ENCODE results near the gene NEO1.
"Not testable (repeated sequence)": the region's sequence is repeated elsewhere in the genome, so short reads cannot be mapped to it uniquely, and the experiment has no call there.

The NEO1 gene

DNA sequence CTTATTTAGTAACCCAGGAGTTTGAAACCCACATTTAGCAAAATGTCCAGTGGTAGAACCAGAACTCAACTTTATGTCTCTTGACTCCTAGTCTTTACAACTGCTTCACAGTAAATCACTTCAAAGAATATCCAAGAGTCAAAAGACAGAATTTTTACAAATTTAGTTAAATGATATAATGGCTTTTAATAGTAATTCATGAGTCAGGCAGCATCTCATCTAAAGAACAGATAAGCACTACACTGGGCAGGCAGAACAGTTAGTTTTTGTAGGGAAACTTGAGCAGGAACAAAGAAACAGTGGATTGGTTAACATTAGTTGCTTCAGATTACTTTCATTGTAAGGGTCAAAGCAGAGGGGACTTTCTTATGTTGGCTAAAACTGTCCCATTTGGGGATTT is 120.2 kb downstream of the NEO1 start:
- DNase-seq (ENCODE audit: low read depth), result no peak
- Histone ChIP-seq H3K9ac (ENCODE audit: low read length) (no peak overlapping the region), H3K9me3 (ENCODE audit: control insufficient read depth, low read length) (no peaks in the 10 kb centered on the region), H3K4me3 (ENCODE audit: low read length) (no peak overlapping the region), H3K4me1 (ENCODE audit: control insufficient read depth, insufficient read depth, low read length) (no peaks in the 10 kb centered on the region), H3K27me3 (replicated peaks; ENCODE audit: control insufficient read depth, insufficient read depth, low read length) (no peaks in the 10 kb centered on the region), H3K36me3 (ENCODE audit: control insufficient read depth, insufficient read depth, low read length, severe bottlenecking) (no peaks in the 10 kb centered on the region)

DNA sequence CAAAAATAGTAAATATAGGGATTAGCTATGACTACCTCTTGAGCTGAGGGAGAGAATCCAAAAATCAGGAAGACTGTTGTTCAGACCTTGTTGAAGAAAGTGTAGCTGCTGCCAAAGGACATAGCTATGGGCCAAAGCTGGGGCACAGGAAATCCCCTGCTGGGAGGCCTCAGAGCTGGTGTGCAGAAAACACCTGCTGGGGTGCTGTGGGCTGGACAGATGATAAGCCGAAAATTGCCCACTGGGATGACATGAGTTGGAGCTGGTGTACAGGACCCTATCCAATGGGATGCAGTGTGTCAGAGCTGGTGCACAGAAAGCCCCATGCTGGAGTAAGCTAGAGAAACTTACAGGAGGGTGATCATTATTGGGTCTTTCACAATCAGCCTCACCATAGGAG is 121.9 kb downstream of the NEO1 start:
- Histone ChIP-seq H3K36me3 (ENCODE audit: control insufficient read depth, insufficient read depth, low read length, severe bottlenecking) (no peaks in the 10 kb centered on the region), H3K27me3 (replicated peaks; ENCODE audit: control insufficient read depth, insufficient read depth, low read length) (no peaks in the 10 kb centered on the region), H3K4me3 (ENCODE audit: low read length) (no peak overlapping the region), H3K9me3 (ENCODE audit: control insufficient read depth, low read length) (no peaks in the 10 kb centered on the region), H3K9ac (ENCODE audit: low read length) (no peak overlapping the region), H3K4me1 (ENCODE audit: control insufficient read depth, insufficient read depth, low read length) (no peaks in the 10 kb centered on the region)
- no peak for DNase-seq (ENCODE audit: low read depth)

DNA sequence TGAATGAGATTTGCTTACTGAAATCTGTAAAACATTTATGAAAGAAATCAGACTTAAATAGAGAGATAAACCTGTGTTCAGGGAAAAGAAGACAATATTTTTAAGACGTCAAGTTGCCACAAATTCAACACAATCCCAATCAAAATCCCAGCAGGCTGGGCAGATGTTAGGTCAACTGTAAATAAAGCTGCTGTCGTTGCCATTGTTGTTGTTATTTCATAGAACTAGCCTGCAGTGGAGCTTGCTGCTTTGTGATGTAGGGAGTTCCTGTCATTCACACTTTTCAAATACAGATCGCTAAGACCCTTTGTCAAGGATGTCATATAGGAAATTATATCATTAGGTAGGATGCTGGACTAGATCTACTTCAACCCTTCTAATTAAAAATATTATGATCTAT is 123.1 kb downstream of the NEO1 start:
- Histone ChIP-seq H3K4me1 (ENCODE audit: control insufficient read depth, insufficient read depth, low read length) (no peaks in the 10 kb centered on the region), H3K9ac (ENCODE audit: low read length) (no peak overlapping the region), H3K36me3 (ENCODE audit: control insufficient read depth, insufficient read depth, low read length, severe bottlenecking) (no peaks in the 10 kb centered on the region), H3K27me3 (replicated peaks; ENCODE audit: control insufficient read depth, insufficient read depth, low read length) (no peaks in the 10 kb centered on the region), H3K4me3 (ENCODE audit: low read length) (no peak overlapping the region), H3K9me3 (ENCODE audit: control insufficient read depth, low read length) (no peaks in the 10 kb centered on the region)
- no peak for DNase-seq (ENCODE audit: low read depth)

DNA sequence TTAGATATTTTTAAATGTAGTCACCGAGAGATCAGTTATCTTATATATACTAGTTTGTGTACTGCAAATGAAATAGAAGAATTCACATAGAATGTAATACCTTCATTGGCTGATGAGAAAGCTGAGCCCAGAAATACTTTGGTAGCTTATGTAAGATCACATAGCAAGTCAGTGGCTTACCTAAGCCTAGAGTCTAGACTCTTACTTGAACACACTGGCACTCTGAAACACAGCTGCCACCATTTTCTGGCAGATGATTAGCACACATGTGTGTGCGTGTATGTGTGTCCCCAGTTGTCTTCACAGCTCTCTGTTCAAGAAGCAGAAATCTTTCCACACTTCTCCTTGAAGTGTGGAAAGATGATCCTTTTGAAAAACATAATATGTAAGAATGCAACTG is 124.3 kb downstream of the NEO1 start:
- no peak overlapping the region for H3K4me3 ChIP-seq (ENCODE audit: low read length)

DNA sequence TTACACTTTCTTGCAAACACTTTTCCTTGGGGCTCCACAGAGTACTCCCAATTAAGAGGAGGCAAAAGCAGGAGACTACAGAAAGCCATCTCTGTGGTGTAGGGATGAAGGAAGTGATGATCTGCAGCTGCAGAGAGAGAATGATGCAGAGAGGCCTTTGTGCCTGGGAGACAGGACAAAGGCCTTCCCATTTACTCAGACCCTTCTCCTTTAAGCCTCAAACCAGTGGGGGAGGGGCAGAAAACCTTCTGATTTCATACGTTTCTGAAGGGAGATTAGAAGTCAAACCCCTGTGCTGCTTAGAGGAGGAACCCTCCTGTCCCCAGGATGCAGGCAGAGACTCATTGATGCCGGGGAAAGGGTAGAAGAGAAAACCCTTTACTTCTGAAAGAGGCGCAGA is 130.8 kb downstream of the NEO1 start:
- Histone ChIP-seq H3K4me3 (ENCODE audit: low read length) (no peak overlapping the region), H3K36me3 (ENCODE audit: control insufficient read depth, insufficient read depth, low read length, severe bottlenecking) (no peaks in the 10 kb centered on the region), H3K9ac (ENCODE audit: low read length) (no peak overlapping the region), H3K9me3 (ENCODE audit: control insufficient read depth, low read length) (peaks cover 9% of the 10 kb centered on the region), H3K4me1 (ENCODE audit: control insufficient read depth, insufficient read depth, low read length) (no peaks in the 10 kb centered on the region), H3K27me3 (replicated peaks; ENCODE audit: control insufficient read depth, insufficient read depth, low read length) (no peaks in the 10 kb centered on the region)
- DNase-seq (ENCODE audit: low read depth), result no peak

More for the DNA sequence above, 124.3 kb downstream of the NEO1 start:
- Histone ChIP-seq H3K36me3 (ENCODE audit: control insufficient read depth, insufficient read depth, low read length, severe bottlenecking) (no peaks in the 10 kb centered on the region), H3K9ac (ENCODE audit: low read length) (no peak overlapping the region), H3K27me3 (replicated peaks; ENCODE audit: control insufficient read depth, insufficient read depth, low read length) (no peaks in the 10 kb centered on the region), H3K9me3 (ENCODE audit: control insufficient read depth, low read length) (peaks cover 5% of the 10 kb centered on the region), H3K4me1 (ENCODE audit: control insufficient read depth, insufficient read depth, low read length) (no peaks in the 10 kb centered on the region)
- no peak for DNase-seq (ENCODE audit: low read depth)

DNA sequence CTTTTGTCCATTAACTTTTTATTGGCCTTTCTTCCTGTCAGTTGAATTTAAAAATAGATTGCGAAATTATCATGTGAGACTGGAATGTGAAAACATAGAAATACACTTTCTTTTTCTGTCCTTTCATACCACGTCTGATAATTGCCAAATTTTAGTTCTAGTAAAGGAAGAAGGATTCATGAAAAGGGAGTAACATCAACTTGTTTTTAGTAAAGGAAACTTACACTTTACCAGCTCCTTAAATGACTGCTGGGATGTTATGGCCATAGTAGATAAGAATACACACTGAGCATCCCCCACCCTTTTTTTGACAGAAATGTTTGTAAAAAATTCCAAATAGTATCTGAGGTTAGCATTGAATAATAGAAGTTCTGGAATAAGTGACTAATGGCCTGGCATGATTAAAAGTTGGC is 137.9 kb downstream of the NEO1 start:
- peak; percentile 33 for DNase-seq (ENCODE audit: low read depth)
- H3K4me3 ChIP-seq (ENCODE audit: low read length), result peak overlapping the region; percentile 46
- peaks cover 12% of the 10 kb centered on the region for H3K4me1 ChIP-seq (ENCODE audit: control insufficient read depth, insufficient read depth, low read length)
- no peaks in the 10 kb centered on the region for H3K36me3 ChIP-seq (ENCODE audit: control insufficient read depth, insufficient read depth, low read length, severe bottlenecking)
- H3K9ac ChIP-seq (ENCODE audit: low read length), result peak overlapping the region; percentile 30
- peaks cover 4% of the 10 kb centered on the region for H3K9me3 ChIP-seq (ENCODE audit: control insufficient read depth, low read length)
- H3K27me3 ChIP-seq (replicated peaks; ENCODE audit: control insufficient read depth, insufficient read depth, low read length), result no peaks in the 10 kb centered on the region

DNA sequence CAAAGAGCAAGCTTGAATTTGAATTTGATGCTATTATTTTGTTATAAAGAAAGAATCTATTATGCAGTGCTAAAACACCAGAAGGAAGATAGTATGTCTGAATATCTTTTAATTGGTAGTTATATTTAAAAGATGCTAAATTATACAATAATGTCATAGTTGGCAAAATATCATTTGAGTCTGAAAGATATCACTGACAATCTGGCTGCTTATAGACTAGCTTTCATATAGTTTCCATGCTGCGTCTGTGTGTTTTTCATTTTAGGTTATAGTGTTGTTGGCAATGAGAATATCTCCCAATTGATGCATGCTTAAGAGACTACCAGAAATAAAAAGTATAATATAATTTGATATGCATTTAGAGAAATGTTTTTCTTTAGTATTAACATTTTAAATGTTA is 142.9 kb downstream of the NEO1 start:
- H3K36me3 ChIP-seq (ENCODE audit: control insufficient read depth, insufficient read depth, low read length, severe bottlenecking), result no peaks in the 10 kb centered on the region
- H3K9me3 ChIP-seq (ENCODE audit: control insufficient read depth, low read length), result no peaks in the 10 kb centered on the region
- no peak overlapping the region for H3K4me3 ChIP-seq (ENCODE audit: low read length)
- peaks cover 8% of the 10 kb centered on the region for H3K4me1 ChIP-seq (ENCODE audit: control insufficient read depth, insufficient read depth, low read length)
- DNase-seq (ENCODE audit: low read depth), result no peak
- no peak overlapping the region for H3K9ac ChIP-seq (ENCODE audit: low read length)
- H3K27me3 ChIP-seq (replicated peaks; ENCODE audit: control insufficient read depth, insufficient read depth, low read length), result no peaks in the 10 kb centered on the region

DNA sequence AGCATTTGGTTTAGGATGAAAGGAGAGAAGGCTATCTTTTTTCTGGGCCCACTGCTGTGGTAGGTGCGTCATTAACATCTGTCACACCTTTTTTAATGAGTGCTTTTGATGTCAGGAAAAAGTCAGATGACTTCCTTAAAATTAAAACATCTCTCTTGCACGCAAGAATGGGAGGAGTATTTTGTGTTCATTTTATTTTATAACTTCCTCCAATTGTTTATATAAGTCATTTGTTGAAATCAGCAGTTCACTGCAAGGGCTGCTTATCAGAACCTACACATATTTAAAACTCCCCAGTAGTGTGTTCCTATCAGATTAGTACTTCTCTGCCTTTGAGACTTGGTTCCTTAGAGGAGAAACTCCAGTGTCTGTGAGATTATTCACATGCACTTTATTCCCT is 143.8 kb downstream of the NEO1 start:
- Histone ChIP-seq H3K36me3 (ENCODE audit: control insufficient read depth, insufficient read depth, low read length, severe bottlenecking) (no peaks in the 10 kb centered on the region), H3K9me3 (ENCODE audit: control insufficient read depth, low read length) (no peaks in the 10 kb centered on the region), H3K27me3 (replicated peaks; ENCODE audit: control insufficient read depth, insufficient read depth, low read length) (no peaks in the 10 kb centered on the region), H3K9ac (ENCODE audit: low read length) (no peak overlapping the region), H3K4me3 (ENCODE audit: low read length) (no peak overlapping the region), H3K4me1 (ENCODE audit: control insufficient read depth, insufficient read depth, low read length) (no peaks in the 10 kb centered on the region)
- DNase-seq (ENCODE audit: low read depth), result no peak

DNA sequence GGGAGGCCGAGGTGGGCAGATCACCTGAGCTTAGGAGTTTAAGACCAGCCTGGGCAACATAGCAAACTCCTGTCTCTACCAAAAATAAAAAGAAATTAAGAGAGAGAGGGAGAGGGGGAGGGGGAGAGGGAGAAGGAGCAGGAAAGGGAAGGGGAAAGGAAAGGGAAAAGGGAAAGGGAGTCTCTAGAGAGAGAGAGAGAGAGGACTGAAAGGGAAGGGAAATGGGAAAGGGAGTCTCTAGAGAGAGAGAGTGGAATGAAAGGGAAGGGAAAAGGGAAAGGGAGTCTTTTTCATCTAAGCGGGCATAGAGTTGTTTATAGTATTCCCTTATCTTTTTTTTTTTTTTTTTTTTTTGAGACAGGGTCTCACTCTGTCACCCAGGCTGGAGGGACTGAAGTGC is 148.1 kb downstream of the NEO1 start:
- no peak overlapping the region for H3K4me3 ChIP-seq (ENCODE audit: low read length)
- H3K9me3 ChIP-seq (ENCODE audit: control insufficient read depth, low read length), result peaks cover 17% of the 10 kb centered on the region
- H3K36me3 ChIP-seq (ENCODE audit: control insufficient read depth, insufficient read depth, low read length, severe bottlenecking), result no peaks in the 10 kb centered on the region
- DNase-seq (ENCODE audit: low read depth), result no peak
- H3K4me1 ChIP-seq (ENCODE audit: control insufficient read depth, insufficient read depth, low read length), result no peaks in the 10 kb centered on the region
- no peak overlapping the region for H3K9ac ChIP-seq (ENCODE audit: low read length)
- no peaks in the 10 kb centered on the region for H3K27me3 ChIP-seq (replicated peaks; ENCODE audit: control insufficient read depth, insufficient read depth, low read length)

DNA sequence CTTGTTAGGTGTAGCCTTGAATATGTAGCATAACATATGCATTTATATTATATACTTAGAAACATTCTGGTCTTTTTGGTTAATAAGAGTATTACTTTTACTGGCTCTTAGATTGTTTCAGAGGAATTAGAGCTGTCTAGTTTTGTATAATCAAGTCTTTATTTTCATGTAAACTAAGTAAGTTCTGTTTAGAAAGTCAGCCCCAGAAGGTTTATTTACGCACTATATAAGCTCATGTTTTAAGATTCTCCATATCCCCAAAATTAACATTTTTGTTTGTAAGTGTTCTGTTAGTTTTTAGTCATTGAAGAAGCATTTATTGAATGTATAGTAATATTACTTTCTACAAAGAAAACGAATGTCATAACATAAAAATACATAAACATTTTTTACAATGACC is 158.4 kb downstream of the NEO1 start:
- Histone ChIP-seq H3K27me3 (replicated peaks; ENCODE audit: control insufficient read depth, insufficient read depth, low read length) (no peaks in the 10 kb centered on the region), H3K36me3 (ENCODE audit: control insufficient read depth, insufficient read depth, low read length, severe bottlenecking) (no peaks in the 10 kb centered on the region), H3K9me3 (ENCODE audit: control insufficient read depth, low read length) (no peaks in the 10 kb centered on the region), H3K9ac (ENCODE audit: low read length) (no peak overlapping the region), H3K4me3 (ENCODE audit: low read length) (no peak overlapping the region), H3K4me1 (ENCODE audit: control insufficient read depth, insufficient read depth, low read length) (peaks cover 7% of the 10 kb centered on the region)
- DNase-seq (ENCODE audit: low read depth), result no peak

DNA sequence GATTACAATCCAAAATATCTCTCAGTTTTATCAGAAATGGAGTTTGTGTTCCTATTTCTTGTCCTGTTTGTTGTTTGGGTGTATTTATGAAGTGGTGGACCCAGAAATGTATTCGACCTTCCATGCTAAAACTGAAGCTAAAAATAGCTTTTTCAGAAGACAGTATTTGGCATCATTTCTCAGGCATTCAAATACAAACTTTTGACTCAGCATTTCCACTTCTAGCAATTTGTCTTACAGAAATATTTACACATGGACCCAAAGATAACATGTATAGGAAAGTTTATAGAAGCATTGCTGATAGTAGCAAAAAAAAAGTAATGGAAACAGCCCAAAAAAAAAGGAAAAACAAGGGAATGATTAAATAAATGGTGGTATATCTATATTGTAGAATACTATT is 160.2 kb downstream of the NEO1 start:
- Histone ChIP-seq H3K27me3 (replicated peaks; ENCODE audit: control insufficient read depth, insufficient read depth, low read length) (no peaks in the 10 kb centered on the region), H3K4me3 (ENCODE audit: low read length) (no peak overlapping the region), H3K9ac (ENCODE audit: low read length) (no peak overlapping the region), H3K4me1 (ENCODE audit: control insufficient read depth, insufficient read depth, low read length) (peaks cover 7% of the 10 kb centered on the region), H3K9me3 (ENCODE audit: control insufficient read depth, low read length) (no peaks in the 10 kb centered on the region), H3K36me3 (ENCODE audit: control insufficient read depth, insufficient read depth, low read length, severe bottlenecking) (no peaks in the 10 kb centered on the region)
- peak; percentile 34 for DNase-seq (ENCODE audit: low read depth)

DNA sequence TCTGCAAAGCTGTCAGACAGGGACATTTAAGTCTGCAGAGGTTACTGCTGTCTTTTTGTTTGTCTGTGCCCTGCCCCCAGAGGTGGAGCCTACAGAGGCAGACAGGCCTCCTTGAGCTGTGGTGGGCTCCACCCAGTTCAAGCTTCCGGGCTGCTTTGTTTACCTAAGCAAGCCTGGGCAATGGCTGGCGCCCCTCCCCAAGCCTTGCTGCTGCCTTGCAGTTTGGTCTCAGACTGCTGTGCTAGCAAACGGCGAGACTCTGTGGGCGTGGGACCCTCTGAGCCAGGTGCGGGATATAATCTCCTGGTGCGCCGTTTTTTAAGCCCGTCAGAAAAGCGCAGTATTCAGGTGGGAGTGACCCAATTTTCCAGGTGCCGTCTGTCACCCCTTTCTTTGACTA is 169.2 kb downstream of the NEO1 start:
- not testable (repeated sequence) for H3K9ac ChIP-seq (ENCODE audit: low read length); H3K27me3 ChIP-seq (replicated peaks; ENCODE audit: control insufficient read depth, insufficient read depth, low read length); DNase-seq (ENCODE audit: low read depth); H3K4me1 ChIP-seq (ENCODE audit: control insufficient read depth, insufficient read depth, low read length); H3K4me3 ChIP-seq (ENCODE audit: low read length); H3K36me3 ChIP-seq (ENCODE audit: control insufficient read depth, insufficient read depth, low read length, severe bottlenecking); H3K9me3 ChIP-seq (ENCODE audit: control insufficient read depth, low read length)
